ENCODE results near the gene HOXA2.

HOXA2 gene

DNA sequence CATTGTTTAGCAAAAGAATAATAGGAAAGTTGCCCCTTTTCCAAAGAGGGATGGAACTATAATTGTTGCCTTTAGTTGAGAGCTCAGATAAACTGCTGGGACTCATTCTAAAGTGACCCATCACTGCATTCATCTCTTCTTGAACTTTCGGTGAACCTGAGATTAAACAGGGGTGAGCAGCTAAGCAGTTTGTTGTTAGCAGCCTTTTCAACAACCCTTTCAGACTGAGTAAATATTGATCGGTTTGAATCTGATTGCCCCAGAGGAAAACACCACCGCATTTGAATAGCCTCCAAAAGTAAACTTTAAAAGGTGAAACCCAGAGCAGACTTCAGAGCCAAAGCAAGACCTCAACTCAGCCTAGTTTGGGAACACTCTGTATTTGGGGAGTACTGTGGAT lies 11.4 kb downstream of the HOXA2 start:
- Histone ChIP-seq H3K9me3 (ENCODE audit: control insufficient read depth in 2 of 2, low read length in 2 of 2) (no peaks in the 10 kb centered on the region), H3K27me3 (ENCODE audit: control insufficient read depth in 2 of 2, insufficient read depth in 2 of 2, low read length in 2 of 2) (peaks cover 0 to 5% of the 10 kb centered on the region in 2 donors), H3K4me1 (ENCODE audit: control insufficient read depth in 2 of 2, insufficient read depth in 2 of 2, low read length in 2 of 2) (peaks cover 6 to 7% of the 10 kb centered on the region in 2 donors), H3K36me3 (ENCODE audit: control insufficient read depth in 2 of 2, insufficient read depth in 2 of 2, low read length in 2 of 2) (no peaks in the 10 kb centered on the region), H3K27ac (ENCODE audit: low read depth in 2 of 2, low read length in 2 of 2) (no peak overlapping the region), H3K4me3 (ENCODE audit: low read length in 2 of 2) (no peak overlapping the region), H3K9ac (ENCODE audit: low read depth in 1 of 2, low read length in 2 of 2) (no peak overlapping the region)

DNA sequence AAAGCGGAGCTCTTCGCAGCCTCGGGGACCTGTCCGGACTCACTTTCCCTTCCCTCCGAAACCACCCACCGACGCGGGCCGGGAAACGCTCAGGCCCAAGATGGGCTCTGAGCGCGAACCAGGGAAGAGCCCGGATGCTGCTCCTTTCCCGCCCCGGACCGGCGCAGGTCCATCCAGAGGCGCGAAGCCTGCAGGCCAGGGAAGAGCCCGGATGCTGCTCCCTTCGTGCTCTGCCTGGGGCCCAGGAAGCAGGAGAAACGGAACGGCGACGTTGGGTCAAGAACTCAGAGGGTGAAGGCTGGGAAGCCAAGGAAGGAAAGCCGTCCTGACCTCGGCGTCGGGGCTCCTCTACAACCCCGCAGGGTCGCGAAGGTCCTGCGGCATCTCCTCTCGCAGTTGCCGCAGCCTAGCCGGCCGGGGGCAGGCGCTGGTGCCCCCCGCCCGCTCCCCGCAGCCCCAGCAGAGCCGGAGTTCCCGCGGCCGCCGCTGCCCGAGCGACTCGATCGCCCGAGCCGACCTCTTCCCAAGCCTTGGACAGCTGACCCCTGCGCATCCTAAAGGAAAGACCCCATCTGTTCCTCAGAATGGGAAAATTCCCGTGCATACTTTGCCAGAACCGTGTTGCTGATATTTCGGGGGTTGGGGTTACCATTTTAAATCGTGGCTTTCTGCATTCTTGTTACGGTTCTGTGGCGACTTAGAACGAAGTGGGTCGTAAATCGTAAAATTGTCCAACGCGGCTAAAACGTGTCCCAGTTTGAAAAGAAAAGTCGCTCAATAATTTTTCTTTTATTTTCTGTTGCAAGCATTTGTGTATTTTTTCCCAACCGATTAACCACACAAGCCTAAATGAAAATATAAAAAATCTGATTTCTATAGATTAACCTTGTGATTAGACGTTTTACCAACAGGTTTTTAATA lies 14.2 kb downstream of the HOXA2 start:
- Histone ChIP-seq H3K9me3 (ENCODE audit: control insufficient read depth in 2 of 2, low read length in 2 of 2) (no peaks in the 10 kb centered on the region), H3K36me3 (ENCODE audit: control insufficient read depth in 2 of 2, insufficient read depth in 2 of 2, low read length in 2 of 2) (no peaks in the 10 kb centered on the region), H3K4me3 (ENCODE audit: low read length in 2 of 2) (no peak overlapping the region), H3K9ac (ENCODE audit: low read depth in 1 of 2, low read length in 2 of 2) (no peak overlapping the region), H3K27me3 (ENCODE audit: control insufficient read depth in 2 of 2, insufficient read depth in 2 of 2, low read length in 2 of 2) (peaks cover 0 to 5% of the 10 kb centered on the region in 2 donors), H3K4me1 (ENCODE audit: control insufficient read depth in 2 of 2, insufficient read depth in 2 of 2, low read length in 2 of 2) (no peaks in the 10 kb centered on the region), H3K27ac (ENCODE audit: low read depth in 2 of 2, low read length in 2 of 2) (no peak overlapping the region)

DNA sequence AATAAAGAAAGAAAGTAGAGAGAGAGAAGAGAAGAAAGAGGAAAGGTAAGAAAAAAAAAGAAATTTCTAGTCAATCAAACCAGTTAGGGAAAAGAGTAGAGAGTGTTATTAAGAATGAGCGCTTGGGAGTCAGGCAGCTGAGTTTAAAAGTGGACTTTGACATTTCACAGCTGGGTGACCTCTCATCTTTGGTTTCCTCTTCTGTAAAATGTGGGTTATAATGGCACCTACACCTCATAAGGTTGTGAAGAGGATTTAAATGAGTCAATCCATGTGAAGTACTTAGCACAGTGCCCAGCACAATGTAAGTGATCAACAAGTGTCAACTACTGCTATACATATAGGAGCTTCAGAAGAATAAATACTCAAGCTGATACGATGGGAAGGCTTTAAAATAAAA lies 18.8 kb downstream of the HOXA2 start:
- Histone ChIP-seq H3K27me3 (ENCODE audit: control insufficient read depth in 2 of 2, insufficient read depth in 2 of 2, low read length in 2 of 2) (no peaks in the 10 kb centered on the region), H3K9me3 (ENCODE audit: control insufficient read depth in 2 of 2, low read length in 2 of 2) (no peaks in the 10 kb centered on the region), H3K9ac (ENCODE audit: low read depth in 1 of 2, low read length in 2 of 2) (no peak overlapping the region), H3K4me1 (ENCODE audit: control insufficient read depth in 2 of 2, insufficient read depth in 2 of 2, low read length in 2 of 2) (peaks cover 0 to 2% of the 10 kb centered on the region in 2 donors), H3K4me3 (ENCODE audit: low read length in 2 of 2) (no peak overlapping the region), H3K36me3 (ENCODE audit: control insufficient read depth in 2 of 2, insufficient read depth in 2 of 2, low read length in 2 of 2) (no peaks in the 10 kb centered on the region), H3K27ac (ENCODE audit: low read depth in 2 of 2, low read length in 2 of 2) (no peak overlapping the region)

DNA sequence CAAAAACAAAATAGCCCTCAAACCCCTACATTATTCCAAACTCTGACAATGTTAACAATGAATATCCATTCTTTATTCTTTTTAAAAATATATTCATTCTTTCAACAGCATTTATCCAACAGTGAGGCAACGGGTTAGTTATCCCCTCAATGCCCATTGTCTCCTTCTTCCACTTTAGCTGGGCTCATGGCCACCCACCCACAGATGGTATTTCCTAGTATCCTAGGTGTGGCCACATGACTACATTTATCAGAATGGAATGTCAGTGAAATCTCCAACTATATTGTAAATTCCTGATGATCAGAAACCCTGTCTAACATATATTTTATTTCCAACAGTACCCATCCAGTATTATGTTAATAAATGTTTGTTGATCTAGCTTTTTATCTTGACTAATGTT lies 20.3 kb downstream of the HOXA2 start:
- no peak overlapping the region for H3K27ac ChIP-seq (ENCODE audit: low read depth in 2 of 2, low read length in 2 of 2)
- no peaks in the 10 kb centered on the region for H3K27me3 ChIP-seq (ENCODE audit: control insufficient read depth in 2 of 2, insufficient read depth in 2 of 2, low read length in 2 of 2)
- H3K9me3 ChIP-seq (ENCODE audit: control insufficient read depth in 2 of 2, low read length in 2 of 2) = no peaks in the 10 kb centered on the region
- H3K36me3 ChIP-seq (ENCODE audit: control insufficient read depth in 2 of 2, insufficient read depth in 2 of 2, low read length in 2 of 2) = no peaks in the 10 kb centered on the region
- H3K4me1 ChIP-seq (ENCODE audit: control insufficient read depth in 2 of 2, insufficient read depth in 2 of 2, low read length in 2 of 2) = peaks cover 0 to 2% of the 10 kb centered on the region in 2 donors
- H3K4me3 ChIP-seq (ENCODE audit: low read length in 2 of 2) = no peak overlapping the region
- no peak overlapping the region for H3K9ac ChIP-seq (ENCODE audit: low read depth in 1 of 2, low read length in 2 of 2)

DNA sequence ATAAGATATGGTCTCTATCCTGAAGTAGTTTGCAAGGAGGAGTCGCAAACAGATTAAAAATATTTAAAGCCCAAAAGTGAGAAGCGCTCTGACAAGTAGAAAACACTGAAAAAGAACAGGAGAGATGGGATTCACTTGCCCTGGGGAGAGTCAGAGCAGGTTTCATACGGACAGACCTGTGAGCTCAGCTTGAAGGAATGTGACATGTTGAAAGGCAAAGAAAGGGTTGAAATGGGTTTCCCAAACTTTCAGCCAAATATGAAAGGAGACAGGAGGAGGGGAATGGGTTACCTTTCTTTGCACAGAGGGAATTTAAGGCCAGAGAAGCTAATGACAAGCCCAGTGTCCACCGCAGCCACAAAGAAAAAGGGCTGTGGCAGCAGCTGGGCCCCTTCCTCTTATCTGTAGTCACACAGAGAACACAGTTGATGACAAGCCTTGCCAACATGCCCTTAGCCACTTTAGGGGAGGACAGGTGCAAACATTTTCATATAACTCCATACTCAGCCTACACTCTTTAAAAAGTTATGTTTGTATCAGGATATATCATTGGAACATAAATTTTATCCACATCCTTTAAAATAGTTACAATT lies 21.5 kb downstream of the HOXA2 start:
- Histone ChIP-seq H3K4me1 (ENCODE audit: control insufficient read depth in 2 of 2, insufficient read depth in 2 of 2, low read length in 2 of 2) (peaks cover 0 to 2% of the 10 kb centered on the region in 2 donors), H3K36me3 (ENCODE audit: control insufficient read depth in 2 of 2, insufficient read depth in 2 of 2, low read length in 2 of 2) (no peaks in the 10 kb centered on the region), H3K9me3 (ENCODE audit: control insufficient read depth in 2 of 2, low read length in 2 of 2) (no peaks in the 10 kb centered on the region), H3K4me3 (ENCODE audit: low read length in 2 of 2) (no peak overlapping the region), H3K27me3 (ENCODE audit: control insufficient read depth in 2 of 2, insufficient read depth in 2 of 2, low read length in 2 of 2) (no peaks in the 10 kb centered on the region), H3K27ac (ENCODE audit: low read depth in 2 of 2, low read length in 2 of 2) (no peak overlapping the region), H3K9ac (ENCODE audit: low read depth in 1 of 2, low read length in 2 of 2) (no peak overlapping the region)

DNA sequence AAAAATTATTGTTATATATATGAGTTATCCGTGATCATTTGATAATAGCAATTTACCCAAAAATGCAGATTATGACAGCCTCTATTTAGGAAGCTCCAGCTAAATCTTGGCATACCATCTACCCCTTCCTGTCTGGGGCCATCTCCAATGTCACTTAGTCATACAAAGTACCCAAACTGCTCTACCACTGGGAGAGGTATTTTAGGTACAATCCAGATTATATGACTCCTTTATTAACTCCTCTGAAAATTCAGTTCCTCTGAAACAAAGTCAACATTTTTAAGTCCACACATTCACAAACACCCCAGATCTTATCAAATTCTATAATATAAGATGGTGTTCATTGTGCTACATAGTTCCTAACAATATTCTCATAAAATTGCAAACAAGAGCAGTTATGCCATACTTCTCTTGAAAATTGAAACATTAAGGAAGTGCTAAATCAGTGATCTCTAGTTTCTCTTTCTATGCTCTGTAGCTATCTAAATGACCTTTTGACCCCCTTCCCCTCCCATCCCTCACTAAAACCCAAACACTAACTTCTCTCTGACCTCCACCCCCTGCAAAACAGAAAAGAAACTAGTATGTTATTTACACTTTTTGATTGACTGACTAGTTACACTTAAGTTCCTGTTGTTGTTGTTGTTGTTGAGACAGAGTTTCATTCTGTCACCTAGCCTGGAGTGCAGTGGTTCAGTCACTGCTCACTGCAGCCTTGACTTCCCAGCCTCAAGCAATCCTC lies 23.1 kb downstream of the HOXA2 start:
- Histone ChIP-seq H3K4me1 (ENCODE audit: control insufficient read depth in 2 of 2, insufficient read depth in 2 of 2, low read length in 2 of 2) (peaks cover 0 to 2% of the 10 kb centered on the region in 2 donors), H3K27ac (ENCODE audit: low read depth in 2 of 2, low read length in 2 of 2) (no peak overlapping the region), H3K9ac (ENCODE audit: low read depth in 1 of 2, low read length in 2 of 2) (no peak overlapping the region), H3K27me3 (ENCODE audit: control insufficient read depth in 2 of 2, insufficient read depth in 2 of 2, low read length in 2 of 2) (no peaks in the 10 kb centered on the region), H3K36me3 (ENCODE audit: control insufficient read depth in 2 of 2, insufficient read depth in 2 of 2, low read length in 2 of 2) (no peaks in the 10 kb centered on the region), H3K9me3 (ENCODE audit: control insufficient read depth in 2 of 2, low read length in 2 of 2) (no peaks in the 10 kb centered on the region), H3K4me3 (ENCODE audit: low read length in 2 of 2) (no peak overlapping the region)

DNA sequence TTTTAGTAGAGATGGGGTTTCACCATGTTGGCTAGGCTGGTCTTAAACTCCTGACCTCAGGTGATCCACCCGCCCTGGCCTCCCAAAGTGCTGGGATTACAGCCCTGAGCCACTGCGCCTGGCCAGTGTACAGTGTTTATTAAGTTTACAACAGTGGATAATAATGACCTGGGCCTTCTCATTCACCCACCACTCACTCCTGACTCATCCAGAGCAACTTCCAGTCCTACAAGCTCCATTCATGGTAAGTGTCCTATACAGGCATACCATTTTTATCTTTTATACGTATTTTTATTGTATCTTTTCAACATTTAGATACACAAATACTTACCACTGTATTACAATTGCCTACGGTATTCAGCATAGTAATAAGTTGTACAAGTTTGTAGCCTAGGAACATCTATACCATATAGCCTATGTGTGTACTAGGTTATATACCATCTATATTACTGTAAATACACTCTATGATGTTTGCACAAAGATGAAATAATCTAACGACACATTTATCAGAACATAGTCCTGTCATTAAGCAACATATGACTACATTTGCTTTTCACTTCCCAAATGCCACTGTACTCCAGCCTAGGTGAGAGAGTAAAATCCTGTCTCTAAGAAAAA lies 23.8 kb downstream of the HOXA2 start:
- Histone ChIP-seq H3K9ac (ENCODE audit: low read depth in 1 of 2, low read length in 2 of 2) (no peak overlapping the region), H3K4me1 (ENCODE audit: control insufficient read depth in 2 of 2, insufficient read depth in 2 of 2, low read length in 2 of 2) (peaks cover 0 to 2% of the 10 kb centered on the region in 2 donors), H3K27me3 (ENCODE audit: control insufficient read depth in 2 of 2, insufficient read depth in 2 of 2, low read length in 2 of 2) (no peaks in the 10 kb centered on the region), H3K9me3 (ENCODE audit: control insufficient read depth in 2 of 2, low read length in 2 of 2) (no peaks in the 10 kb centered on the region), H3K27ac (ENCODE audit: low read depth in 2 of 2, low read length in 2 of 2) (no peak overlapping the region), H3K36me3 (ENCODE audit: control insufficient read depth in 2 of 2, insufficient read depth in 2 of 2, low read length in 2 of 2) (no peaks in the 10 kb centered on the region), H3K4me3 (ENCODE audit: low read length in 2 of 2) (no peak overlapping the region)

DNA sequence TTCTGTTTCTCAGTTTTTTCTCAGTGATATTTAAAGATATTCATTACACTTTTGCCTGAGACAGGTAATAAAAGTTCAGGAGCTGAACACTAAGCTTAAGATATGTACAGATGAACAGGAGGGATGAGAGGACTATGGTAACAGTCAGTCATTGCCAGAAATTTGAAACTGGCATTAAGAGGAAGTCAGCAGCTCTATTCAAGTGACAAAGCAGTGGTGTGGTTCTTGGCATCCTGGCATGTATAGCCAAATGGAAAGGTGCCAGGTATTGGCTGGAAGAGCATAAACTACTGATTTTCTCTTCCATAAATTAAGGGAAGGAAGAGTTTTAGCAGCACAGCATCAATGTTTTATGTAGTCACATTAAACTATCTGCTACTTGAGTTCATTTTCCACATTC lies 29.4 kb downstream of the HOXA2 start:
- no peaks in the 10 kb centered on the region for H3K9me3 ChIP-seq (ENCODE audit: control insufficient read depth in 2 of 2, low read length in 2 of 2)
- no peaks in the 10 kb centered on the region for H3K27me3 ChIP-seq (ENCODE audit: control insufficient read depth in 2 of 2, insufficient read depth in 2 of 2, low read length in 2 of 2)
- H3K4me1 ChIP-seq (ENCODE audit: control insufficient read depth in 2 of 2, insufficient read depth in 2 of 2, low read length in 2 of 2) = no peaks in the 10 kb centered on the region
- H3K9ac ChIP-seq (ENCODE audit: low read depth in 1 of 2, low read length in 2 of 2) = no peak overlapping the region
- H3K36me3 ChIP-seq (ENCODE audit: control insufficient read depth in 2 of 2, insufficient read depth in 2 of 2, low read length in 2 of 2) = no peaks in the 10 kb centered on the region
- no peak overlapping the region for H3K4me3 ChIP-seq (ENCODE audit: low read length in 2 of 2)
- no peak overlapping the region for H3K27ac ChIP-seq (ENCODE audit: low read depth in 2 of 2, low read length in 2 of 2)

DNA sequence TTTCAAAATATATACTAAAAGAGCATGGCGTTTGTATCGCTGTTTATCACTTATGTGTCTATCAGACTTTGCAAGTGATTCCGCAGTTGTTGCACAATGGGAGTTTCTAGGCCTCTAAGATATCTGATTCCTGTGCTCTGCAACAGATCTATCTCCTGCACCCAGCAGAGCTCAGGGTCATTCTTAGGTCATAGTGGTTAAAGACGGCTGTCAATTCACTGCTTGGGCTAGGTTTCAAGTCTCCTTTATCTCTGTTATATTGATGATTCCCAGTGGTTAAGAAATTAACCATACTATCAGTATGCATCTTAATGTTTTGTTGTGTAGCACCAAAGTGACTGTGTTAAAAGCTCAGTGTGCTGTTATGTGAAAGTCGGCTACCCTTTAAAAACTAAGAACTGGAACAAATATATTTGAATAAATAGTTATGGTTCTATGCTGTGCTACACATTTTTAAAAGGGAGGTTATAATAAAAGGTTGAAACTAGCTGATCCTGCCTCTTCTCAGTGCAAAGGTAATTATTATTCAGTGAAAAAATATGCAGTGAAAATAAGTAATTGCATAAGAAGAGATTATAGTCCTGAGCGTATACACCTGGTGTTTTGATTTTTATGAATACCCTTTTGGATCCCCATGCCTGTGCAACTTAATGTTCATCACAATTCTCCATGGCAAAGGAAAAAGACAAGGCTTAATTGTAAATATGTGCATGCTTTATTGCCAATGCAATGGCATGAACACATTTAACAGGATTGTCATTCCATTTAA lies 30.7 kb downstream of the HOXA2 start:
- Histone ChIP-seq H3K9ac (ENCODE audit: low read depth in 1 of 2, low read length in 2 of 2) (no peak overlapping the region), H3K36me3 (ENCODE audit: control insufficient read depth in 2 of 2, insufficient read depth in 2 of 2, low read length in 2 of 2) (no peaks in the 10 kb centered on the region), H3K4me3 (ENCODE audit: low read length in 2 of 2) (no peak overlapping the region), H3K4me1 (ENCODE audit: control insufficient read depth in 2 of 2, insufficient read depth in 2 of 2, low read length in 2 of 2) (no peaks in the 10 kb centered on the region), H3K9me3 (ENCODE audit: control insufficient read depth in 2 of 2, low read length in 2 of 2) (no peaks in the 10 kb centered on the region), H3K27ac (ENCODE audit: low read depth in 2 of 2, low read length in 2 of 2) (no peak overlapping the region), H3K27me3 (ENCODE audit: control insufficient read depth in 2 of 2, insufficient read depth in 2 of 2, low read length in 2 of 2) (no peaks in the 10 kb centered on the region)

Data from mucosa of rectum (tissue), 2 donors.